Measurements from ENCODE around the gene UHMK1. TPM values are rescaled to one million over a fixed set of nuclear protein-coding genes. Genes with fewer than 3 reads are reported as not detected.

The UHMK1 gene
- polyA plus RNA-seq, 1 experiment, result 16.9 TPM

GRCh38 chr1:162562470-162562828, 64.8 kb downstream of the UHMK1 start:
- ChIA-PET POLR2A (no interaction called here), CTCF (no interaction called here)
- H3K4me3 ChIP-seq (ENCODE audit: low read depth, low read length), result peak overlapping the region; percentile 98
- no peaks in the 10 kb centered on the region for H3K27me3 ChIP-seq (ENCODE audit: control insufficient read depth, insufficient read depth, low read length)
- no peak for TF ChIP-seq CTCF (IDR thresholded peaks at IDR 0.05; ENCODE audit: insufficient read depth, low read depth, low read length)
- no peak for DNase-seq (ENCODE audit: low read depth)
- H3K36me3 ChIP-seq (ENCODE audit: control insufficient read depth, insufficient read depth, low read length), result peaks cover 2% of the 10 kb centered on the region; the same call in 1 of the 2 replicates

GRCh38 chr1:162564762-162565218, 67.2 kb downstream of the UHMK1 start:
- Histone ChIP-seq H3K4me3 (ENCODE audit: low read depth, low read length) (no peak overlapping the region), H3K27me3 (ENCODE audit: control insufficient read depth, insufficient read depth, low read length) (no peaks in the 10 kb centered on the region), H3K36me3 (ENCODE audit: control insufficient read depth, insufficient read depth, low read length) (peaks cover 2% of the 10 kb centered on the region; the same call in 1 of the 2 replicates)
- CTCF ChIA-PET, result interaction anchor here (1.4 to 2.2 kb wide), 2 partner anchors 23 to 63 kb away, joined by 3 to 5 read pairs; no protein-coding TSS in a partner anchor
- no peak for TF ChIP-seq CTCF (IDR thresholded peaks at IDR 0.05; ENCODE audit: insufficient read depth, low read depth, low read length)
- no peak for DNase-seq (ENCODE audit: low read depth)
- POLR2A ChIA-PET, result no interaction called here

GRCh38 chr1:162565460-162565859, 67.8 kb downstream of the UHMK1 start:
- CTCF ChIA-PET, result interaction anchor here (1.4 to 2.2 kb wide), 2 partner anchors 23 to 63 kb away, joined by 3 to 5 read pairs; no protein-coding TSS in a partner anchor
- H3K36me3 ChIP-seq (ENCODE audit: control insufficient read depth, insufficient read depth, low read length), result peaks cover 2% of the 10 kb centered on the region; the same call in 1 of the 2 replicates
- H3K27me3 ChIP-seq (ENCODE audit: control insufficient read depth, insufficient read depth, low read length), result no peaks in the 10 kb centered on the region
- TF ChIP-seq CTCF (IDR thresholded peaks at IDR 0.05; ENCODE audit: insufficient read depth, low read depth, low read length), result no peak
- POLR2A ChIA-PET, result no interaction called here
- no peak for DNase-seq (ENCODE audit: low read depth)
- H3K4me3 ChIP-seq (ENCODE audit: low read depth, low read length), result no peak overlapping the region

GRCh38 chr1:162566870-162567269, 69.3 kb downstream of the UHMK1 start:
- no peak for DNase-seq (ENCODE audit: low read depth)
- Histone ChIP-seq H3K27me3 (ENCODE audit: control insufficient read depth, insufficient read depth, low read length) (no peaks in the 10 kb centered on the region), H3K4me3 (ENCODE audit: low read depth, low read length) (no peak overlapping the region), H3K36me3 (ENCODE audit: control insufficient read depth, insufficient read depth, low read length) (peaks cover 2% of the 10 kb centered on the region; the same call in 1 of the 2 replicates)
- ChIA-PET POLR2A (no interaction called here), CTCF (interaction anchor here (1.6 to 2.2 kb wide), 2 partner anchors 10 to 25 kb away, joined by 5 read pairs; no protein-coding TSS in a partner anchor)
- no peak for TF ChIP-seq CTCF (IDR thresholded peaks at IDR 0.05; ENCODE audit: insufficient read depth, low read depth, low read length)

- TF ChIP-seq CTCF (IDR thresholded peaks at IDR 0.05; ENCODE audit: insufficient read depth, low read depth, low read length), result no peak
- DNase-seq (ENCODE audit: low read depth), result no peak
- POLR2A ChIA-PET, result no interaction called here
- H3K36me3 ChIP-seq (ENCODE audit: control insufficient read depth, insufficient read depth, low read length), result peaks cover 2% of the 10 kb centered on the region; the same call in 1 of the 2 replicates
- no peaks in the 10 kb centered on the region for H3K27me3 ChIP-seq (ENCODE audit: control insufficient read depth, insufficient read depth, low read length)
- no peak overlapping the region for H3K4me3 ChIP-seq (ENCODE audit: low read depth, low read length)
- CTCF ChIA-PET, result interaction anchor here (0.8 kb wide), 1 partner anchor 9 kb away, joined by 4 read pairs; no protein-coding TSS in a partner anchor
Measured at GRCh38 chr1:162568802-162569201, 71.2 kb downstream of the UHMK1 start.

Data from BJ (cell line).